ENCODE measurements around the gene PFDN1.

PFDN1 gene

DNA sequence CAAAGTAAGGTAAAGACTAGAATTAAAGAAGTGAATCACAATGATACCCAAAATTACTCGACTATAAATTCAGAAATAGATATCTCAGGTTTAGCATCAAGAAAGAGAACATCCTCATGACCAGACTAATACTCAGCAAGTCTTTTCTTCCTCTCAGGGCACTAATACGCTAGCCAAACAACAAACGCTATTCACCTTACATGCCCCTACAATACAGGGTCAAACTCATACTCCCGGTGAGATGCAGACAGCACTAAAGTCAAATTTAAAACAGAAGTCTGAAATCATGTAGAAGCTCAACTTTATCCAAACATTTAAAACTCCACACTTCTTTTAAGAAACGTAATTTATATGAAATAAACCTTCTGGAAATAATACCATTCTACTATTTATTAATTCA, 5.6 kb downstream of the PFDN1 start:
- no peak for DNase-seq (ENCODE audit: low read depth)
- H3K4me3 ChIP-seq (ENCODE audit: low read length) = no peak overlapping the region
- TF ChIP-seq, protein P1, sequence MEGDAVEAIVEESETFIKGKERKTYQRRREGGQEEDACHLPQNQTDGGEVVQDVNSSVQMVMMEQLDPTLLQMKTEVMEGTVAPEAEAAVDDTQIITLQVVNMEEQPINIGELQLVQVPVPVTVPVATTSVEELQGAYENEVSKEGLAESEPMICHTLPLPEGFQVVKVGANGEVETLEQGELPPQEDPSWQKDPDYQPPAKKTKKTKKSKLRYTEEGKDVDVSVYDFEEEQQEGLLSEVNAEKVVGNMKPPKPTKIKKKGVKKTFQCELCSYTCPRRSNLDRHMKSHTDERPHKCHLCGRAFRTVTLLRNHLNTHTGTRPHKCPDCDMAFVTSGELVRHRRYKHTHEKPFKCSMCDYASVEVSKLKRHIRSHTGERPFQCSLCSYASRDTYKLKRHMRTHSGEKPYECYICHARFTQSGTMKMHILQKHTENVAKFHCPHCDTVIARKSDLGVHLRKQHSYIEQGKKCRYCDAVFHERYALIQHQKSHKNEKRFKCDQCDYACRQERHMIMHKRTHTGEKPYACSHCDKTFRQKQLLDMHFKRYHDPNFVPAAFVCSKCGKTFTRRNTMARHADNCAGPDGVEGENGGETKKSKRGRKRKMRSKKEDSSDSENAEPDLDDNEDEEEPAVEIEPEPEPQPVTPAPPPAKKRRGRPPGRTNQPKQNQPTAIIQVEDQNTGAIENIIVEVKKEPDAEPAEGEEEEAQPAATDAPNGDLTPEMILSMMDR (IDR thresholded peaks at IDR 0.05; ENCODE audit: insufficient read depth, low read depth, low read length, missing control alignments) = no peak

DNA sequence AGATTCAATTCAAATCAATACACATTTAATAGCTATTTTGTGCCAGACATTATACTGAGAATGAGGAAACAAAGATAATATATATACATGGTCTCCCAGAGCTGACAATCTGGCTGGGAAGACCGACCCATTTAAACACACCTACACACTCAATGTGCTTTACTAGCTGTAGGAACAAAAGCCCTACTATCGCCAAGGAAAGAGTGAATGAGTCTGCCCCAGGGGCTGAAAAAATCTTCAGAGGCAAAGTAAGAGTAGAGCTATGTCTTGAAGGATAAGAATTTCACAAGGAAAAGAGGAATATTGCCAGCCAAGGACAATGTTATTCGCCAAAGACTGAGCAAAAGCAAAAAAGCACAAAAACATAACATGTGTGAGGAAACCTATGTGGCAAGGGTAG, 6.6 kb downstream of the PFDN1 start:
- H3K4me3 ChIP-seq (ENCODE audit: low read length) = no peak overlapping the region
- no peak for DNase-seq (ENCODE audit: low read depth)
- TF ChIP-seq, protein P1 (IDR thresholded peaks at IDR 0.05; ENCODE audit: insufficient read depth, low read depth, low read length, missing control alignments) = no peak

DNA sequence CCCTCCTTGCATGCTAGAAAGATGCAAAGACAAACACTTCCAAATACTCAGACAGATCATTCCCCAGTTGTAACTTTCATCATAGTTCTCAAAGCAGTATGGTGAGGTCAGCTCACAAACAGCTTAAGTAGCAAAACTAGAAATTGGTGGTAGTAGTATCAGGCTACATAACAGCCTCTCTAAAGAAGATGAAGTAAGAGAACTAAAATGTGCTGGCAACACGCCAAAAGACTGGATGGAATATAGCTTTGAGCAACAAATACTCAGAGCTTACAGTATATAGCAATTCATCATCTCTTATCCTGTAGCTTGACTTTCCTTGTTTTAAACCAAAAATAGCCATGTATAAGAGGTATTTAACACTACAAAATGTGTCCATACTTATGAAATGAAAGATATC, 7.5 kb downstream of the PFDN1 start:
- TF ChIP-seq, protein P1 (IDR thresholded peaks at IDR 0.05; ENCODE audit: insufficient read depth, low read depth, low read length, missing control alignments) = no peak
- DNase-seq (ENCODE audit: low read depth) = peak; percentile 98
- no peak overlapping the region for H3K4me3 ChIP-seq (ENCODE audit: low read length)

DNA sequence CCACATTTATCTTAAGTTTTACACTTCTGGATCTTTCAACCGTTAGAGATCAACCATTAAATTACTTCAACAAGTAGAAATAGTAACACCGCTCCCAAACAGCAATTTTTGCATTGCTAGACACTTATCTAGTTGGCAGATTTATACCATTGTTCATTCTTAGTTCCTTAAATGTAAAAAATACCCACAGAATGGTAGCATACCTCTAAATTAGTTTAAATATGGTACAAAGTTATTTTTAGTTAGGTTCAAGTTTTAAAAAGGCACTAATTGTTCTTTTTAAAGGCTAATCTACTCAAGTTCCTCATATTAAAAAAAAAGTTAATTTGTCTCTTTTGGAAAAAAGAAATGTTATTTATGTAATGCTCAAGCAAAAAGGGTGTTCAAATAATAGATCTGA, 8.1 kb downstream of the PFDN1 start:
- H3K4me3 ChIP-seq (ENCODE audit: low read length) = no peak overlapping the region
- no peak for DNase-seq (ENCODE audit: low read depth)
- TF ChIP-seq, protein P1 (IDR thresholded peaks at IDR 0.05; ENCODE audit: insufficient read depth, low read depth, low read length, missing control alignments) = no peak

DNA sequence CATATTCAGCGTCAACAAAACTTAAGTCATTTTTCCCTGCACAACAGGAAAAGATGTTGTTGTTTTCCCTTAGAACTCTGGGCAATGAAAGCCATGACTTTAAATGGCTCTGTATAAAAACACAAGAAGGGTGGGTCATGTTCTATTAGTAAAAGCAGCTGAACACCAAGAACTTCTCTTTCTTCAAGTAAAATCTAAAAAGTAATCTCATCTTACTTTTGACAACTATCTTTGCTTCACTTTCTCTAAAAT, 9.1 kb downstream of the PFDN1 start:
- TF ChIP-seq, protein P1 (IDR thresholded peaks at IDR 0.05; ENCODE audit: insufficient read depth, low read depth, low read length, missing control alignments) = no peak
- no peak overlapping the region for H3K4me3 ChIP-seq (ENCODE audit: low read length)
- no peak for DNase-seq (ENCODE audit: low read depth)

DNA sequence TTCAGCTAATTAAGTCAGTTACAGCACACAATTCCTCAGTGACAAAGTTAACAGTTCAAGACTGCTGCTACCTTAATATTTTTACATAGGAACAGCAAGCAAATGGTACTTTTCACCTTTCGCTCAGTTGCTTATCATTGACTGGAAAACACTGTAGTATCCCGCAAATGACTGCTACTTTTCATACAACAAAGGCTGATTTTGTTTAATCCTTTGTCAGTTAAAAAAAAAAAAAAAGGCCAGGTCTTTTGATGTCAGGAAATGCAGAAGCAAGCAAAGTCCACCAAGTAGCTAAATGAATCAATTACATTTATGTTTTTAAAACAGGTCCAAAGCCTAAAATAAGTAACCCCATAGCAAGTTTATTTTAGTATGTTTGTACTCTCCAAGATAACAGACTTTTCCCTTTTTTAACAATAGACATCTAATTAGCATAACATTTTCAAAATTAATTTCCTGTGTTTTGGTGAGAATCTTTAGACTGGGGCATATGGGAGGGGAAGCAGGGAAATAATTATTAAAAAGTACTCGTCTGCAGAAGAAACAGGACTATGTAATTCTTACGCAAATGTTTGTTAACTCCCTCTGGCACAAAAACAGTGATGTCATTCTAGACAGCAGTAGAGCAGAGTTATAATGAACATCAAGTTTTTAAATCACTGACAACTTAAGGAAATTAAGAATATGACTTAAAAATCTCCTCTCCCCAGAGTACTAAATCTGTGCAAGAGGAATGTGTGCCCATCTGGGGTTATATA, 9.6 kb downstream of the PFDN1 start:
- TF ChIP-seq, protein P1 (IDR thresholded peaks at IDR 0.05; ENCODE audit: insufficient read depth, low read depth, low read length, missing control alignments) = no peak
- DNase-seq (ENCODE audit: low read depth) = peak; percentile 56

More for the DNA sequence above, 9.6 kb downstream of the PFDN1 start:
- H3K4me3 ChIP-seq (ENCODE audit: low read length) = no peak overlapping the region
